Measurements from ENCODE around the gene CEND1. TPM values are rescaled to one million over a fixed set of nuclear protein-coding genes. Genes with fewer than 3 reads are reported as not detected.

CEND1 gene
- total and polyA plus RNA-seq, 2 of the 13 experiments (the other 11 are each of a cell fraction or from before 2014, with no cell fraction given), result not detected

DNA sequence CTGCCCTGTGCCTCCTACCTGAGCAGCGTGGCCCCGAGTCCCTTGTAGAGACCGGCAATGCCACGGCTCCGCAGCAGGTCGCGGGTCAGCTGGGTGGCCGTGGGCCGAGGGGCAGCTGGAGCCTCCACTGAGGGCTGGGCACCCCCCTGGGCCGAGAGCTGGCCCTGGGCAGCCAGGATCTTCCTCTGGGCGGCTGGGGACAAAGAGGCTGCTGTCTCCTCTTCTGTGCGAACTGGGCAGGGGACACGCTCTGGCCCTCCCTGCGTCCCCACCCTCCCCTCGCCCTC lies 2.6 kb upstream of the CEND1 start (continued):
- TF ChIP-seq, protein P1, sequence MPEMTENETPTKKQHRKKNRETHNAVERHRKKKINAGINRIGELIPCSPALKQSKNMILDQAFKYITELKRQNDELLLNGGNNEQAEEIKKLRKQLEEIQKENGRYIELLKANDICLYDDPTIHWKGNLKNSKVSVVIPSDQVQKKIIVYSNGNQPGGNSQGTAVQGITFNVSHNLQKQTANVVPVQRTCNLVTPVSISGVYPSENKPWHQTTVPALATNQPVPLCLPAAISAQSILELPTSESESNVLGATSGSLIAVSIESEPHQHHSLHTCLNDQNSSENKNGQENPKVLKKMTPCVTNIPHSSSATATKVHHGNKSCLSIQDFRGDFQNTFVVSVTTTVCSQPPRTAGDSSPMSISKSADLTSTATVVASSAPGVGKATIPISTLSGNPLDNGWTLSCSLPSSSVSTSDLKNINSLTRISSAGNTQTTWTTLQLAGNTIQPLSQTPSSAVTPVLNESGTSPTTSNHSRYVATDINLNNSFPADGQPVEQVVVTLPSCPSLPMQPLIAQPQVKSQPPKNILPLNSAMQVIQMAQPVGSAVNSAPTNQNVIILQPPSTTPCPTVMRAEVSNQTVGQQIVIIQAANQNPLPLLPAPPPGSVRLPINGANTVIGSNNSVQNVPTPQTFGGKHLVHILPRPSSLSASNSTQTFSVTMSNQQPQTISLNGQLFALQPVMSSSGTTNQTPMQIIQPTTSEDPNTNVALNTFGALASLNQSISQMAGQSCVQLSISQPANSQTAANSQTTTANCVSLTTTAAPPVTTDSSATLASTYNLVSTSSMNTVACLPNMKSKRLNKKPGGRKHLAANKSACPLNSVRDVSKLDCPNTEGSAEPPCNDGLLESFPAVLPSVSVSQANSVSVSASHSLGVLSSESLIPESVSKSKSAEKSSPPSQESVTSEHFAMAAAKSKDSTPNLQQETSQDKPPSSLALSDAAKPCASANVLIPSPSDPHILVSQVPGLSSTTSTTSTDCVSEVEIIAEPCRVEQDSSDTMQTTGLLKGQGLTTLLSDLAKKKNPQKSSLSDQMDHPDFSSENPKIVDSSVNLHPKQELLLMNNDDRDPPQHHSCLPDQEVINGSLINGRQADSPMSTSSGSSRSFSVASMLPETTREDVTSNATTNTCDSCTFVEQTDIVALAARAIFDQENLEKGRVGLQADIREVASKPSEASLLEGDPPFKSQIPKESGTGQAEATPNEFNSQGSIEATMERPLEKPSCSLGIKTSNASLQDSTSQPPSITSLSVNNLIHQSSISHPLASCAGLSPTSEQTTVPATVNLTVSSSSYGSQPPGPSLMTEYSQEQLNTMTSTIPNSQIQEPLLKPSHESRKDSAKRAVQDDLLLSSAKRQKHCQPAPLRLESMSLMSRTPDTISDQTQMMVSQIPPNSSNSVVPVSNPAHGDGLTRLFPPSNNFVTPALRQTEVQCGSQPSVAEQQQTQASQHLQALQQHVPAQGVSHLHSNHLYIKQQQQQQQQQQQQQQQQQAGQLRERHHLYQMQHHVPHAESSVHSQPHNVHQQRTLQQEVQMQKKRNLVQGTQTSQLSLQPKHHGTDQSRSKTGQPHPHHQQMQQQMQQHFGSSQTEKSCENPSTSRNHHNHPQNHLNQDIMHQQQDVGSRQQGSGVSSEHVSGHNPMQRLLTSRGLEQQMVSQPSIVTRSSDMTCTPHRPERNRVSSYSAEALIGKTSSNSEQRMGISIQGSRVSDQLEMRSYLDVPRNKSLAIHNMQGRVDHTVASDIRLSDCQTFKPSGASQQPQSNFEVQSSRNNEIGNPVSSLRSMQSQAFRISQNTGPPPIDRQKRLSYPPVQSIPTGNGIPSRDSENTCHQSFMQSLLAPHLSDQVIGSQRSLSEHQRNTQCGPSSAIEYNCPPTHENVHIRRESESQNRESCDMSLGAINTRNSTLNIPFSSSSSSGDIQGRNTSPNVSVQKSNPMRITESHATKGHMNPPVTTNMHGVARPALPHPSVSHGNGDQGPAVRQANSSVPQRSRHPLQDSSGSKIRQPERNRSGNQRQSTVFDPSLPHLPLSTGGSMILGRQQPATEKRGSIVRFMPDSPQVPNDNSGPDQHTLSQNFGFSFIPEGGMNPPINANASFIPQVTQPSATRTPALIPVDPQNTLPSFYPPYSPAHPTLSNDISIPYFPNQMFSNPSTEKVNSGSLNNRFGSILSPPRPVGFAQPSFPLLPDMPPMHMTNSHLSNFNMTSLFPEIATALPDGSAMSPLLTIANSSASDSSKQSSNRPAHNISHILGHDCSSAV (CRISPR knock-in tag; IDR thresholded peaks at IDR 0.05; ENCODE audit: borderline replicate concordance), result no peak
- TF ChIP-seq, protein P2, sequence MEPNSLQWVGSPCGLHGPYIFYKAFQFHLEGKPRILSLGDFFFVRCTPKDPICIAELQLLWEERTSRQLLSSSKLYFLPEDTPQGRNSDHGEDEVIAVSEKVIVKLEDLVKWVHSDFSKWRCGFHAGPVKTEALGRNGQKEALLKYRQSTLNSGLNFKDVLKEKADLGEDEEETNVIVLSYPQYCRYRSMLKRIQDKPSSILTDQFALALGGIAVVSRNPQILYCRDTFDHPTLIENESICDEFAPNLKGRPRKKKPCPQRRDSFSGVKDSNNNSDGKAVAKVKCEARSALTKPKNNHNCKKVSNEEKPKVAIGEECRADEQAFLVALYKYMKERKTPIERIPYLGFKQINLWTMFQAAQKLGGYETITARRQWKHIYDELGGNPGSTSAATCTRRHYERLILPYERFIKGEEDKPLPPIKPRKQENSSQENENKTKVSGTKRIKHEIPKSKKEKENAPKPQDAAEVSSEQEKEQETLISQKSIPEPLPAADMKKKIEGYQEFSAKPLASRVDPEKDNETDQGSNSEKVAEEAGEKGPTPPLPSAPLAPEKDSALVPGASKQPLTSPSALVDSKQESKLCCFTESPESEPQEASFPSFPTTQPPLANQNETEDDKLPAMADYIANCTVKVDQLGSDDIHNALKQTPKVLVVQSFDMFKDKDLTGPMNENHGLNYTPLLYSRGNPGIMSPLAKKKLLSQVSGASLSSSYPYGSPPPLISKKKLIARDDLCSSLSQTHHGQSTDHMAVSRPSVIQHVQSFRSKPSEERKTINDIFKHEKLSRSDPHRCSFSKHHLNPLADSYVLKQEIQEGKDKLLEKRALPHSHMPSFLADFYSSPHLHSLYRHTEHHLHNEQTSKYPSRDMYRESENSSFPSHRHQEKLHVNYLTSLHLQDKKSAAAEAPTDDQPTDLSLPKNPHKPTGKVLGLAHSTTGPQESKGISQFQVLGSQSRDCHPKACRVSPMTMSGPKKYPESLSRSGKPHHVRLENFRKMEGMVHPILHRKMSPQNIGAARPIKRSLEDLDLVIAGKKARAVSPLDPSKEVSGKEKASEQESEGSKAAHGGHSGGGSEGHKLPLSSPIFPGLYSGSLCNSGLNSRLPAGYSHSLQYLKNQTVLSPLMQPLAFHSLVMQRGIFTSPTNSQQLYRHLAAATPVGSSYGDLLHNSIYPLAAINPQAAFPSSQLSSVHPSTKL (CRISPR knock-in tag; IDR thresholded peaks at IDR 0.05), result no peak

Data from HepG2 (cell line).